HUES6 (cell line): Measurements from ENCODE around the gene PALLD.

Experiments
- H3K27ac ChIP-seq: 2 replicates; pipeline ENCODE4 v1.7.0; 2013; ENCODE audit warnings: low read depth, mild to moderate bottlenecking, low read length, inconsistent platforms
- H3K27me3 ChIP-seq: 2 replicates; pipeline ENCODE4 v1.6.1; 2013; ENCODE audit warnings: low read length; ENCODE audit not compliant: control insufficient read depth, insufficient read depth
- H3K36me3 ChIP-seq: 2 replicates; pipeline ENCODE4 v1.6.1; 2013; ENCODE audit warnings: low read length; ENCODE audit not compliant: control insufficient read depth, insufficient read depth
- H3K4me1 ChIP-seq: 2 replicates; pipeline ENCODE4 v1.6.1; 2013; ENCODE audit warnings: low read length; ENCODE audit not compliant: control insufficient read depth, insufficient read depth
- H3K4me3 ChIP-seq: 2 replicates; pipeline ENCODE4 v1.5.1; 2013; ENCODE audit warnings: low read depth, low read length
- H3K9ac ChIP-seq: one replicate; pipeline ENCODE4 v1.6.1; 2013; ENCODE audit warnings: mild to moderate bottlenecking, low read length
- H3K9me3 ChIP-seq: 2 replicates; pipeline ENCODE4 v1.6.1; 2013; ENCODE audit warnings: low read depth, low read length; ENCODE audit not compliant: control insufficient read depth, insufficient read depth

The PALLD gene

GRCh38 chr4:168577624-168578023, 80.8 kb downstream of the PALLD start:
- Histone ChIP-seq H3K4me3 (no peak overlapping the region), H3K9ac (no peak overlapping the region), H3K9me3 (0 out of 2 replicates have a peak, but pooled peaks cover 3% of the 10 kb centered on the region), H3K27ac (no peak overlapping the region), H3K27me3 (no peaks in the 10 kb centered on the region), H3K4me1 (no peaks in the 10 kb centered on the region), H3K36me3 (no peaks in the 10 kb centered on the region)

- no peaks in the 10 kb centered on the region for H3K36me3 ChIP-seq
- no peak overlapping the region for H3K27ac ChIP-seq
- H3K9me3 ChIP-seq: 0 out of 2 replicates have a peak, but pooled peaks cover 3% of the 10 kb centered on the region
- no peaks in the 10 kb centered on the region for H3K4me1 ChIP-seq
- no peak overlapping the region for H3K4me3 ChIP-seq
- H3K9ac ChIP-seq: no peak overlapping the region
- H3K27me3 ChIP-seq: no peaks in the 10 kb centered on the region
These were observed 83.4 kb downstream of the PALLD start for GRCh38 chr4:168580228-168580627.

GRCh38 chr4:168584321-168584771, 87.5 kb downstream of the PALLD start:
- Histone ChIP-seq H3K4me1 (peaks cover 13% of the 10 kb centered on the region; the same call in 1 of the 2 replicates), H3K4me3 (no peak overlapping the region), H3K27me3 (no peaks in the 10 kb centered on the region), H3K9ac (no peak overlapping the region), H3K27ac (no peak overlapping the region), H3K36me3 (no peaks in the 10 kb centered on the region), H3K9me3 (0 out of 2 replicates have a peak, but pooled peaks cover 3% of the 10 kb centered on the region)

- Histone ChIP-seq H3K36me3 (no peaks in the 10 kb centered on the region), H3K9ac (no peak overlapping the region), H3K27ac (no peak overlapping the region), H3K27me3 (no peaks in the 10 kb centered on the region), H3K4me3 (no peak overlapping the region), H3K9me3 (0 out of 2 replicates have a peak, but pooled peaks cover 3% of the 10 kb centered on the region), H3K4me1 (peaks cover 13% of the 10 kb centered on the region; the same call in 1 of the 2 replicates)
These were observed 88.6 kb downstream of the PALLD start for GRCh38 chr4:168585168-168586091.

GRCh38 chr4:168586926-168587325, 90.1 kb downstream of the PALLD start:
- Histone ChIP-seq H3K36me3 (no peaks in the 10 kb centered on the region), H3K4me1 (peaks cover 13% of the 10 kb centered on the region; the same call in 1 of the 2 replicates), H3K27me3 (no peaks in the 10 kb centered on the region), H3K4me3 (no peak overlapping the region), H3K9ac (no peak overlapping the region), H3K9me3 (no peaks in the 10 kb centered on the region), H3K27ac (no peak overlapping the region)

- no peaks in the 10 kb centered on the region for H3K9me3 ChIP-seq
- H3K4me1 ChIP-seq: peaks cover 13% of the 10 kb centered on the region; the same call in 1 of the 2 replicates
- no peak overlapping the region for H3K9ac ChIP-seq
- H3K27me3 ChIP-seq: no peaks in the 10 kb centered on the region
- no peak overlapping the region for H3K27ac ChIP-seq
- H3K36me3 ChIP-seq: no peaks in the 10 kb centered on the region
- no peak overlapping the region for H3K4me3 ChIP-seq
These were observed 90.7 kb downstream of the PALLD start for GRCh38 chr4:168587411-168588125.

GRCh38 chr4:168588916-168589531, 92.2 kb downstream of the PALLD start:
- H3K27ac ChIP-seq: no peak overlapping the region
- no peaks in the 10 kb centered on the region for H3K9me3 ChIP-seq
- H3K9ac ChIP-seq: no peak overlapping the region
- H3K27me3 ChIP-seq: no peaks in the 10 kb centered on the region
- H3K36me3 ChIP-seq: no peaks in the 10 kb centered on the region
- H3K4me1 ChIP-seq: peaks cover 13% of the 10 kb centered on the region; the same call in 1 of the 2 replicates
- no peak overlapping the region for H3K4me3 ChIP-seq

- H3K9me3 ChIP-seq: no peaks in the 10 kb centered on the region
- no peak overlapping the region for H3K4me3 ChIP-seq
- H3K36me3 ChIP-seq: no peaks in the 10 kb centered on the region
- no peaks in the 10 kb centered on the region for H3K27me3 ChIP-seq
- no peak overlapping the region for H3K9ac ChIP-seq
- H3K4me1 ChIP-seq: peaks cover 3% of the 10 kb centered on the region; the same call in 1 of the 2 replicates
- H3K27ac ChIP-seq: no peak overlapping the region
These were observed 95.8 kb downstream of the PALLD start for GRCh38 chr4:168592676-168593075.

- H3K4me3 ChIP-seq: no peak overlapping the region
- H3K9me3 ChIP-seq: no peaks in the 10 kb centered on the region
- no peaks in the 10 kb centered on the region for H3K36me3 ChIP-seq
- no peaks in the 10 kb centered on the region for H3K27me3 ChIP-seq
- no peak overlapping the region for H3K27ac ChIP-seq
- no peak overlapping the region for H3K9ac ChIP-seq
- no peaks in the 10 kb centered on the region for H3K4me1 ChIP-seq
These were observed 96.5 kb downstream of the PALLD start for GRCh38 chr4:168593399-168593798.

GRCh38 chr4:168594121-168594520, 97.3 kb downstream of the PALLD start:
- no peaks in the 10 kb centered on the region for H3K9me3 ChIP-seq
- H3K9ac ChIP-seq: no peak overlapping the region
- no peak overlapping the region for H3K27ac ChIP-seq
- no peaks in the 10 kb centered on the region for H3K27me3 ChIP-seq
- no peak overlapping the region for H3K4me3 ChIP-seq
- no peaks in the 10 kb centered on the region for H3K4me1 ChIP-seq
- no peaks in the 10 kb centered on the region for H3K36me3 ChIP-seq
